B cell (primary cell): ENCODE measurements around the gene SLC9A5.

ENCODE experiments used
- EZH2 ChIP-seq: IDR thresholded peaks from 2 replicates; pipeline ENCODE4 v1.6.1; 2012; ENCODE audit warnings: borderline replicate concordance, low read depth, mild to moderate bottlenecking, moderate library complexity, low read length; ENCODE audit not compliant: insufficient read depth, poor library complexity, severe bottlenecking
- TF ChIP-seq, protein P1 (sequence below): fragments of 200-600 bp; IDR thresholded peaks from one replicate; pipeline ENCODE4 v1.8.0; 2022; ENCODE audit warnings: antibody characterized with exemption, mild to moderate bottlenecking

DNA sequence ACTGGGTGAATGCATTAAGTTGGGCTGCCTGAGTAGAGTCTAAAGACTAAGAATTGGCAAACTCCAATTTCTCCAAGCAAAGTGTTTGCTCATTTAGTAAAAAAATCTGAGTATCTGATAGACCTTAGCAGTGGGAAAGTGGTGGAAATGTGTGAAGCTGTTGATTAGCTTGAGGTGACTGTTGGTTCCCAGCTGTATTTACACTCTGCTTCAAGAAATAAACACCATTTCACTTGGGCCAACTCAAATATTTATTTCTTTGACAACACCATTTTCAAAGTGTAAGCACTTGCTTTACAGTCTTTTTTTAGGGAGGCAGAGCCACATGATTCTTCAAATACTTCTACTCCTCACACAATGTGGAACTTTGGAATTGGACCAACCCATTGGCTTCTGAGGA lies 69.1 kb downstream of the SLC9A5 start:
- TF ChIP-seq, protein P1, sequence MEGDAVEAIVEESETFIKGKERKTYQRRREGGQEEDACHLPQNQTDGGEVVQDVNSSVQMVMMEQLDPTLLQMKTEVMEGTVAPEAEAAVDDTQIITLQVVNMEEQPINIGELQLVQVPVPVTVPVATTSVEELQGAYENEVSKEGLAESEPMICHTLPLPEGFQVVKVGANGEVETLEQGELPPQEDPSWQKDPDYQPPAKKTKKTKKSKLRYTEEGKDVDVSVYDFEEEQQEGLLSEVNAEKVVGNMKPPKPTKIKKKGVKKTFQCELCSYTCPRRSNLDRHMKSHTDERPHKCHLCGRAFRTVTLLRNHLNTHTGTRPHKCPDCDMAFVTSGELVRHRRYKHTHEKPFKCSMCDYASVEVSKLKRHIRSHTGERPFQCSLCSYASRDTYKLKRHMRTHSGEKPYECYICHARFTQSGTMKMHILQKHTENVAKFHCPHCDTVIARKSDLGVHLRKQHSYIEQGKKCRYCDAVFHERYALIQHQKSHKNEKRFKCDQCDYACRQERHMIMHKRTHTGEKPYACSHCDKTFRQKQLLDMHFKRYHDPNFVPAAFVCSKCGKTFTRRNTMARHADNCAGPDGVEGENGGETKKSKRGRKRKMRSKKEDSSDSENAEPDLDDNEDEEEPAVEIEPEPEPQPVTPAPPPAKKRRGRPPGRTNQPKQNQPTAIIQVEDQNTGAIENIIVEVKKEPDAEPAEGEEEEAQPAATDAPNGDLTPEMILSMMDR = no peak
- no peak for TF ChIP-seq EZH2
